Kidney (tissue), 14 donors: ENCODE results near the gene ASB16. TPM values are rescaled to one million over a fixed set of nuclear protein-coding genes. Genes with fewer than 3 reads are reported as not detected.

ENCODE experiments used
- DNase-seq, 5 donors: peaks; one replicate each; pipeline ENCODE4 v3.0.0-alpha.2; 2013 to 2020
- FAIRE-seq: peaks from 2 replicates; lab custom pipeline; 2012; peaks lifted over from hg19 to GRCh38; lab: Jason Lieb, UNC
- H3K27ac ChIP-seq, 2 donors: one replicate each; pipeline ENCODE4 v1.7.0; 2013; ENCODE audit warnings: low read depth in 2 of 2, low read length in 2 of 2, inconsistent platforms in 1 of 2
- H3K27me3 ChIP-seq: one replicate; pipeline ENCODE4 v1.7.1; 2013; ENCODE audit warnings: low read length, inconsistent platforms; ENCODE audit not compliant: control insufficient read depth, insufficient read depth
- H3K36me3 ChIP-seq, 3 donors: one replicate each; pipeline versions ENCODE4 v1.7.0 to v1.7.1; 2013; ENCODE audit warnings: low read length in 3 of 3, control low read depth in 1 of 3, inconsistent platforms in 1 of 3; ENCODE audit not compliant: insufficient read depth in 3 of 3, control insufficient read depth in 2 of 3
- H3K4me1 ChIP-seq, 3 donors: one replicate each; pipeline versions ENCODE4 v1.7.0 to v1.7.1; 2013; ENCODE audit warnings: low read length in 3 of 3, inconsistent platforms in 1 of 3, low read depth in 1 of 3; ENCODE audit not compliant: control insufficient read depth in 2 of 3, insufficient read depth in 2 of 3
- H3K4me3 ChIP-seq, 3 donors: one replicate each; pipeline versions ENCODE4 v1.7.0 to v1.8.1; 2013; ENCODE audit warnings: low read length in 3 of 3, control low read depth in 1 of 3, inconsistent platforms in 1 of 3
- H3K9ac ChIP-seq, 3 donors: one replicate each; pipeline versions ENCODE4 v1.7.0 to v1.7.1; 2013; ENCODE audit warnings: low read length in 3 of 3, control low read depth in 1 of 3, inconsistent platforms in 1 of 3
- H3K9me3 ChIP-seq, 3 donors: one replicate each; pipeline versions ENCODE4 v1.7.0 to v1.7.1; 2013; ENCODE audit warnings: low read length in 3 of 3, control low read depth in 1 of 3, inconsistent platforms in 1 of 3; ENCODE audit not compliant: control insufficient read depth in 2 of 3, insufficient read depth in 1 of 3
- CTCF ChIP-seq: IDR thresholded peaks from 3 replicates; pipeline ENCODE4 v1.5.1; 2012; ENCODE audit warnings: mild to moderate bottlenecking, moderate library complexity, borderline replicate concordance; ENCODE audit not compliant: insufficient read depth; ENCODE audit errors: extremely low read depth
- intact Hi-C: fragments of 100-400 bp; cut with DNase I; formaldehyde crosslinking; loops from one replicate; pipeline ENCODE4 v1.11.1; 2022
- polyA plus RNA-seq: library from polyadenylated mRNA; stranded (reverse); fragments of 350-450 nt; fragmentation: Illumina TruSeq; extraction: RNeasy Lipid Tissue Mini Kit (QIAGEN cat#74804); gene quantifications from one replicate; pipeline ENCODE4 v1.2.3, GENCODE V29; 2014; ENCODE audit warnings: low read depth, low replicate concordance; ENCODE audit not compliant: insufficient read depth
- total RNA-seq: library from RNA; stranded (reverse); fragmentation: NEBNext Ultra II Directional; extraction: Animal tissue kit (Norgen Biotek cat#: 25700); gene quantifications from one replicate; pipeline ENCODE4 v1.2.1, GENCODE V29; 2021
- donor health status: control.
- donor health status: control.
- donor health status: control.
- donor health status: control.
- donor health status: control.
- donor health status: DM: yes; HTN: yes; CAD: no.
- donor health status: Normal renal cell carcinoma (clear cell type).

The ASB16 gene
- total and polyA plus RNA-seq, 2 donors from 2014 or later: 0.25 to 0.90 TPM

GRCh38 chr17:44198721-44199552 lies 28.4 kb downstream of the ASB16 start:
- no peaks in the 10 kb centered on the region for H3K9me3 ChIP-seq
- intact Hi-C loops: no loop called here
- H3K36me3 ChIP-seq: peaks cover 7 to 28% (median 14%) of the 10 kb centered on the region in 3 donors
- peak overlapping the region; percentile 91 to 95 for H3K27ac ChIP-seq
- FAIRE-seq: no peak
- peak overlapping the region; percentile 54 to 87 (median 61) for H3K4me3 ChIP-seq
- H3K4me1 ChIP-seq: peaks cover 0 to 12% (median 11%) of the 10 kb centered on the region in 3 donors
- no peaks in the 10 kb centered on the region for H3K27me3 ChIP-seq
- H3K9ac ChIP-seq: peak overlapping the region; percentile 35 to 87 (median 72)
- peak; percentile 64 to 92 (median 79) for DNase-seq
- no peak for TF ChIP-seq CTCF

- H3K9me3 ChIP-seq: no peaks in the 10 kb centered on the region
- DNase-seq (peak; percentile 99 to 100 (median 99)), FAIRE-seq (no peak)
Measured at GRCh38 chr17:44199553-44200477, 29.3 kb downstream of the ASB16 start, which contains the start of gene ATXN7L3. ATXN7L3 (minus strand) TSS chr17:44199884; CDS start chr17:44198070, 1,814 bp downstream.

More at GRCh38 chr17:44199553-44200477, 29.3 kb downstream of the ASB16 start, which contains the start of gene ATXN7L3:
- TF ChIP-seq CTCF: no peak
- H3K27ac ChIP-seq: peak within 1 kb of the TSS; percentile 91 to 95
- intact Hi-C loops: no loop called here
- H3K9ac ChIP-seq: peak within 1 kb of the TSS; percentile 35 to 90 (median 87)
- H3K4me3 ChIP-seq: peak within 1 kb of the TSS; percentile 54 to 87 (median 61)
- peaks cover 6 to 19% (median 6%) of the 10 kb centered on the region in 3 donors for H3K36me3 ChIP-seq
- H3K27me3 ChIP-seq: no peaks in the 10 kb centered on the region
- peaks cover 0 to 14% (median 12%) of the 10 kb centered on the region in 3 donors for H3K4me1 ChIP-seq
